Colonic mucosa (tissue), 4 donors: ENCODE measurements around the gene MEAF6. TPM values are rescaled to one million over a fixed set of nuclear protein-coding genes. Genes with fewer than 3 reads are reported as not detected.

Source experiments
- DNase-seq: peaks from one replicate; pipeline ENCODE4 v3.0.0-alpha.2; 2020
- H3K27ac ChIP-seq: fragments of 200-600 bp; one replicate; pipeline ENCODE4 v1.8.0; 2021
- H3K27me3 ChIP-seq: fragments of 200-600 bp; one replicate; pipeline ENCODE4 v1.8.0; 2021
- H3K36me3 ChIP-seq: fragments of 200-600 bp; one replicate; pipeline ENCODE4 v1.8.0; 2021
- H3K4me1 ChIP-seq: fragments of 200-600 bp; one replicate; pipeline ENCODE4 v1.8.0; 2021; ENCODE audit warnings: mild to moderate bottlenecking
- H3K4me3 ChIP-seq: fragments of 200-600 bp; one replicate; pipeline ENCODE4 v1.8.0; 2021
- H3K9ac ChIP-seq, 2 donors: one replicate each; pipeline ENCODE4 v1.7.0; 2013; ENCODE audit warnings: control low read depth in 2 of 2, low read depth in 2 of 2, low read length in 2 of 2
- H3K9me3 ChIP-seq: fragments of 200-600 bp; one replicate; pipeline ENCODE4 v1.8.0; 2021
- intact Hi-C: fragments of 100-400 bp; cut with DNase I; formaldehyde crosslinking; loops from one replicate; pipeline ENCODE4 v1.14.1; 2022
- microRNA-seq: library from miRNA; unstranded; fragments of <30 nt; microRNA quantifications from one replicate; pipeline ENCODE4, GENCODE V29; 2019
- total RNA-seq, 2 donors: library from RNA; stranded (reverse); fragmentation: NEBNext Ultra II Directional in 1 of 2; extraction: Animal tissue kit (Norgen Biotek cat#: 25700) in 1 of 2; gene quantifications; one replicate each; pipeline ENCODE4 v1.2.1, GENCODE V29; 2021
- TF ChIP-seq, protein P1 (sequence below): fragments of 200-600 bp; IDR thresholded peaks from one replicate; pipeline ENCODE4 v1.8.0; 2022; ENCODE audit warnings: antibody characterized with exemption, mild to moderate bottlenecking
- donor health status: healthy.
- donor health status: DM: no; HTN: no; CAD: no.
- donor health status: DM: no; HTN: no; CAD: no.

MEAF6 gene
- total RNA-seq, 2 donors from 2014 or later, result 32.9 to 40.6 TPM

DNA sequence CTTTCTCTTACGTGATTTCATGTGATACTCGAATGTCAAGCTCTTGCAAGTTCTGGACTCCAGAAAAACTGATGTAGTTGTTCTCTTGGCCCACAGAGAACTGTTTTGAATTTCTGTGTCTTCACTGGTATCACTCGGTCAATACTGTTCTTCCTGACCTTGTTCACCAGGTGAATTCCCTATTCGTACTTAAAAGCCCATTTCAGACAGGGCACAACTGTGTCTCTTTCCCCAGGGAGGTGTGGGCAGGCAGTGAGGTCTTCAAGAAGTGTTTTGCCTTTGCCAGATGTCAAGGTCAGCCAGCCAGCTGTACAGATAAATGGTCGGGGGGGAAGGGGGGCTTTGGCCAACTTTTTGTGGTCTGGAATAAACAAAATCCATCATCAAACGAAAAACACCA lies 67.7 kb downstream of the MEAF6 start:
- Histone ChIP-seq H3K36me3 (no peaks in the 10 kb centered on the region), H3K27ac (no peak overlapping the region), H3K9me3 (no peaks in the 10 kb centered on the region), H3K9ac (no peak overlapping the region), H3K27me3 (no peaks in the 10 kb centered on the region), H3K4me1 (no peaks in the 10 kb centered on the region), H3K4me3 (no peak overlapping the region)
- TF ChIP-seq, protein P1, sequence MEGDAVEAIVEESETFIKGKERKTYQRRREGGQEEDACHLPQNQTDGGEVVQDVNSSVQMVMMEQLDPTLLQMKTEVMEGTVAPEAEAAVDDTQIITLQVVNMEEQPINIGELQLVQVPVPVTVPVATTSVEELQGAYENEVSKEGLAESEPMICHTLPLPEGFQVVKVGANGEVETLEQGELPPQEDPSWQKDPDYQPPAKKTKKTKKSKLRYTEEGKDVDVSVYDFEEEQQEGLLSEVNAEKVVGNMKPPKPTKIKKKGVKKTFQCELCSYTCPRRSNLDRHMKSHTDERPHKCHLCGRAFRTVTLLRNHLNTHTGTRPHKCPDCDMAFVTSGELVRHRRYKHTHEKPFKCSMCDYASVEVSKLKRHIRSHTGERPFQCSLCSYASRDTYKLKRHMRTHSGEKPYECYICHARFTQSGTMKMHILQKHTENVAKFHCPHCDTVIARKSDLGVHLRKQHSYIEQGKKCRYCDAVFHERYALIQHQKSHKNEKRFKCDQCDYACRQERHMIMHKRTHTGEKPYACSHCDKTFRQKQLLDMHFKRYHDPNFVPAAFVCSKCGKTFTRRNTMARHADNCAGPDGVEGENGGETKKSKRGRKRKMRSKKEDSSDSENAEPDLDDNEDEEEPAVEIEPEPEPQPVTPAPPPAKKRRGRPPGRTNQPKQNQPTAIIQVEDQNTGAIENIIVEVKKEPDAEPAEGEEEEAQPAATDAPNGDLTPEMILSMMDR, result no peak
- intact Hi-C loops, result no loop called here
- no peak for DNase-seq

DNA sequence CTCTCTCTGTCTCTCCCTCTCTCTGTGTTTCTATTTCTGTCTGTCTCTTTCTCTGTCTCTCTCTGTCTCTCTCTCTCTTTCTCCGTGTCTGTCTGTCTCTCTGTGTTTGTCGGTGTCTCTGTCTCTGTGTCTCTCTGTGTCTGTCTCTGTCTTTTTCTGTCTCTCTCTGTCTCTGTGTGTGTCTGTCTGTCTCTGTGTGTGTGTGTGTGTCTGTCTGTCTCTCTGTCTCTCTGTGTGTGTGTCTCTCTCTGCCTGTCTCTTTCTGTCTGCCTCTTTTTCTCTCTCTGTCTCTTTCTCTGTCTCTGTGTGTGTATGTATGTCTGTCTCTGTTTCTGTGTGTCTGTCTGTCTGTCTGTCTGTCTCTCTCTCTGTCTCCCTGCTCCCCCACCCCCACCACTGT lies 71.9 kb downstream of the MEAF6 start:
- no peak overlapping the region for H3K9ac ChIP-seq
- H3K27ac ChIP-seq, result no peak overlapping the region
- no peaks in the 10 kb centered on the region for H3K9me3 ChIP-seq
- intact Hi-C loops, result no loop called here
- H3K27me3 ChIP-seq, result no peaks in the 10 kb centered on the region
- H3K4me1 ChIP-seq, result no peaks in the 10 kb centered on the region
- no peak for DNase-seq
- no peak overlapping the region for H3K4me3 ChIP-seq
- no peaks in the 10 kb centered on the region for H3K36me3 ChIP-seq
- TF ChIP-seq, protein P1, result no peak

Small RNAs within 50 kb of the gene (microRNA-seq; reads per million reads assigned to microRNA genes)
- gene MIR5581 (not detected), gene MIR6732 (not detected)

Other genes with a start within 250 kb of the MEAF6 start
- gene ZC3H12A, start 40.2 kb downstream of the MEAF6 start, total RNA-seq, result 10 to 100 TPM; 18.2 to 35.4 TPM
- 10 to 100 TPM; 13.0 to 17.0 TPM for gene SNIP1, start 39.5 kb upstream of the MEAF6 start, total RNA-seq
- 1 to 10 TPM; 1.9 to 4.1 TPM for gene DNALI1, start 42.2 kb upstream of the MEAF6 start, total RNA-seq
- 10 to 100 TPM; 28.4 to 35.9 TPM for gene GNL2, start 81.2 kb upstream of the MEAF6 start, total RNA-seq
- under 1 TPM; 0.27 to 0.32 TPM for gene RSPO1, start 120.1 kb upstream of the MEAF6 start, total RNA-seq
- 10 to 100 TPM; 14.9 to 44.5 TPM for gene CDCA8, start 177.8 kb upstream of the MEAF6 start, total RNA-seq